HAP-1 (cell line): ENCODE measurements around the gene METRN.

Experiments
- DNase-seq, 2 experiments: peaks; one replicate each; pipeline ENCODE4 v3.0.0-alpha.2; 2016 to 2020; ENCODE audit warnings: low spot score in 2 of 2
- H3K27me3 ChIP-seq: fragments of 250-450 bp; sonication (Bioruptor Pico); 2 replicates; pipeline ENCODE4 v1.5.1; 2020; ENCODE audit warnings: low read depth, mild to moderate bottlenecking, moderate library complexity
- H3K36me3 ChIP-seq: fragments of 250-450 bp; sonication (Bioruptor Pico); replicated peaks from 2 replicates; pipeline ENCODE4 v1.5.1; 2020; ENCODE audit warnings: mild to moderate bottlenecking
- H3K4me1 ChIP-seq: fragments of 250-450 bp; sonication (Bioruptor Pico); 2 replicates; pipeline ENCODE4 v1.5.1; 2020; ENCODE audit warnings: mild to moderate bottlenecking
- H3K4me3 ChIP-seq: fragments of 250-450 bp; sonication (Bioruptor Pico); 2 replicates; pipeline ENCODE4 v1.5.1; 2020; ENCODE audit warnings: mild to moderate bottlenecking, moderate library complexity
- H3K9me3 ChIP-seq: fragments of 250-450 bp; sonication (Bioruptor Pico); 2 replicates; pipeline ENCODE4 v1.5.1; 2020; ENCODE audit warnings: mild to moderate bottlenecking, moderate library complexity
- in situ Hi-C: fragments of 300-500 bp; cut with MboI; formaldehyde crosslinking; loops from 3 replicates; pipeline ENCODE4 v1.14.3; 2020; ENCODE audit warnings: low sequenced_read_pairs, inconsistent platforms, mixed read lengths

The METRN gene

GRCh38 chr16:730666-731509, 16.0 kb downstream of the METRN start:
- peaks cover 57% of the 10 kb centered on the region for H3K36me3 ChIP-seq
- no peak overlapping the region for H3K4me3 ChIP-seq
- no peaks in the 10 kb centered on the region for H3K27me3 ChIP-seq
- in situ Hi-C loops, result loop anchor here (5.0 kb wide), 1 partner anchor 56 kb away; the partner anchor contains the start of genes CHTF18 and RPUSD1
- no peaks in the 10 kb centered on the region for H3K9me3 ChIP-seq
- no peak for DNase-seq
- H3K4me1 ChIP-seq, result peaks cover 5% of the 10 kb centered on the region

GRCh38 chr16:732332-732731, 17.4 kb downstream of the METRN start:
- Histone ChIP-seq H3K36me3 (peaks cover 72% of the 10 kb centered on the region), H3K4me1 (peaks cover 5% of the 10 kb centered on the region), H3K27me3 (no peaks in the 10 kb centered on the region), H3K9me3 (no peaks in the 10 kb centered on the region), H3K4me3 (no peak overlapping the region)
- in situ Hi-C loops, result loop anchor here (5.0 kb wide), 1 partner anchor 55 kb away; the partner anchor contains the start of genes CHTF18 and RPUSD1
- DNase-seq, result no peak

GRCh38 chr16:732936-733335, 18.0 kb downstream of the METRN start:
- in situ Hi-C loops, result loop anchor here (5.0 kb wide), 1 partner anchor 54 kb away; the partner anchor contains the start of genes CHTF18 and RPUSD1
- Histone ChIP-seq H3K4me1 (peaks cover 5% of the 10 kb centered on the region), H3K27me3 (no peaks in the 10 kb centered on the region), H3K4me3 (no peak overlapping the region), H3K36me3 (peaks cover 75% of the 10 kb centered on the region), H3K9me3 (no peaks in the 10 kb centered on the region)
- DNase-seq, result no peak

- H3K9me3 ChIP-seq, result no peaks in the 10 kb centered on the region
- in situ Hi-C loops, result loop anchor here (5.0 kb wide), 1 partner anchor 54 kb away; the partner anchor contains the start of genes CHTF18 and RPUSD1
- peak in 1 of 2 experiments; percentile 78 for DNase-seq
- H3K4me1 ChIP-seq, result peaks cover 5% of the 10 kb centered on the region
- peaks cover 77% of the 10 kb centered on the region for H3K36me3 ChIP-seq
- no peak overlapping the region for H3K4me3 ChIP-seq
- H3K27me3 ChIP-seq, result no peaks in the 10 kb centered on the region
Observed at GRCh38 chr16:733382-734207, 18.7 kb downstream of the METRN start.

- Histone ChIP-seq H3K36me3 (peaks cover 74% of the 10 kb centered on the region), H3K4me1 (no peaks in the 10 kb centered on the region), H3K4me3 (no peak overlapping the region), H3K9me3 (no peaks in the 10 kb centered on the region), H3K27me3 (no peaks in the 10 kb centered on the region)
- in situ Hi-C loops, result loop anchor here (5.0 kb wide), 1 partner anchor 53 kb away; the partner anchor contains the start of genes CHTF18 and RPUSD1
- no peak for DNase-seq
Observed at GRCh38 chr16:734208-734980, 19.5 kb downstream of the METRN start.

- Histone ChIP-seq H3K36me3 (peaks cover 65% of the 10 kb centered on the region), H3K27me3 (no peaks in the 10 kb centered on the region), H3K4me1 (peaks cover 3% of the 10 kb centered on the region; the same call in 1 of the 2 replicates), H3K9me3 (no peaks in the 10 kb centered on the region), H3K4me3 (no peak overlapping the region)
- in situ Hi-C loops, result loop anchor here (5.0 kb wide), 1 partner anchor 52 kb away; the partner anchor contains the start of genes CHTF18 and RPUSD1
- no peak for DNase-seq
Observed at GRCh38 chr16:734981-735881, 20.3 kb downstream of the METRN start.

GRCh38 chr16:735982-736453, 21.1 kb downstream of the METRN start:
- Histone ChIP-seq H3K9me3 (no peaks in the 10 kb centered on the region), H3K27me3 (no peaks in the 10 kb centered on the region), H3K4me1 (peaks cover 3% of the 10 kb centered on the region; the same call in 1 of the 2 replicates), H3K36me3 (peaks cover 62% of the 10 kb centered on the region), H3K4me3 (no peak overlapping the region)
- in situ Hi-C loops, result no loop called here
- DNase-seq, result no peak

- peaks cover 54% of the 10 kb centered on the region for H3K36me3 ChIP-seq
- H3K4me1 ChIP-seq, result peaks cover 6% of the 10 kb centered on the region
- no peak overlapping the region for H3K4me3 ChIP-seq
- in situ Hi-C loops, result no loop called here
- DNase-seq, result no peak
- no peaks in the 10 kb centered on the region for H3K9me3 ChIP-seq
- no peaks in the 10 kb centered on the region for H3K27me3 ChIP-seq
Observed at GRCh38 chr16:736936-737481, 22.1 kb downstream of the METRN start.

GRCh38 chr16:739560-740458, 24.9 kb downstream of the METRN start:
- Histone ChIP-seq H3K4me1 (peaks cover 6% of the 10 kb centered on the region), H3K27me3 (no peaks in the 10 kb centered on the region), H3K9me3 (no peaks in the 10 kb centered on the region), H3K36me3 (peaks cover 32% of the 10 kb centered on the region), H3K4me3 (peak overlapping the region; percentile 98)
- DNase-seq, result no peak
- in situ Hi-C loops, result no loop called here

GRCh38 chr16:740459-740763, 25.5 kb downstream of the METRN start:
- peak overlapping the region; percentile 98 for H3K4me3 ChIP-seq
- peaks cover 6% of the 10 kb centered on the region for H3K4me1 ChIP-seq
- H3K36me3 ChIP-seq, result peaks cover 27% of the 10 kb centered on the region
- in situ Hi-C loops, result no loop called here
- no peaks in the 10 kb centered on the region for H3K9me3 ChIP-seq
- H3K27me3 ChIP-seq, result no peaks in the 10 kb centered on the region
- no peak for DNase-seq

- in situ Hi-C loops, result no loop called here
- H3K9me3 ChIP-seq, result no peaks in the 10 kb centered on the region
- peaks cover 6% of the 10 kb centered on the region for H3K4me1 ChIP-seq
- no peaks in the 10 kb centered on the region for H3K27me3 ChIP-seq
- peak; percentile 72 to 92 for DNase-seq
- H3K4me3 ChIP-seq, result peak within 1 kb of the TSS; percentile 98
- peaks cover 22% of the 10 kb centered on the region for H3K36me3 ChIP-seq
Observed at GRCh38 chr16:740764-741505, 26.0 kb downstream of the METRN start, which contains the start of gene CIAO3. Gene CIAO3 (minus strand): TSS chr16:740997. CDS start chr16:740985, 12 bp downstream.
